T-helper 2 cell treated with Interferon-gamma antibody and Interleukin-4, amounts not matched to agents 100 ng/mL and 5 ng/mL, for 36 hours (primary cell): ENCODE results near the gene SLC25A52. TPM values are rescaled to one million over a fixed set of nuclear protein-coding genes. Genes with fewer than 3 reads are reported as not detected.
"Not testable (repeated sequence)": the region's sequence is repeated elsewhere in the genome, so short reads cannot be mapped to it uniquely, and the experiment has no call there.

Source experiments
- intact Hi-C: fragments of 100-400 bp; cut with micrococcal nuclease; formaldehyde crosslinking; loops from one replicate; pipeline ENCODE4 v1.15.1; 2023
- total RNA-seq: library from RNA; stranded (reverse); gene quantifications from 2 replicates; pipeline ENCODE4 v1.2.3, GENCODE V29; 2022

Gene SLC25A52, protein sequence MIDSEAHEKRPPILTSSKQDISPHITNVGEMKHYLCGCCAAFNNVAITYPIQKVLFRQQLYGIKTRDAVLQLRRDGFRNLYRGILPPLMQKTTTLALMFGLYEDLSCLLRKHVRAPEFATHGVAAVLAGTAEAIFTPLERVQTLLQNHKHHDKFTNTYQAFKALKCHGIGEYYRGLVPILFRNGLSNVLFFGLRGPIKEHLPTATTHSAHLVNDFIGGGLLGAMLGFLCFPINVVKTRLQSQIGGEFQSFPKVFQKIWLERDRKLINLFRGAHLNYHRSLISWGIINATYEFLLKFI
- 0.20 TPM in 1 of 2 replicates, not detected in the other for total RNA-seq

DNA sequence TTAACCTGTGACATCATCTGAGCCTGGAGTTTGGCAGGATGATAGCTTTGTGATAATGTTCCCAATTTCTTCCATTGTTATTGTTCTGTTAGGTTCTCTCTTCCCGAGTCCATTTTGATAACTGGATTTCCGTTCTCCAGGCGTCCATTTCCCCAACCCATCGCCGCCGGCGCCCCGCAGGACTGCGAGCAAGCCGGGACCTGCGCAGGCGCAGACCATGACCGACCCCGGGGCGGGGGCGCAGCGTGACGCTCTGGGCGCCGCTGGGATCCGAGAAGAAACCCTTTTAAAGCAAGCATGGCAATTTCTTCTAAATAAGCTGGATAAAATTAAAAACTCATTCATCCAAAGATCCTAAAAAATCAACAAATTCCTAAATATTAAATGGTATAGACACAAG is at the start of gene SLC25A52:
TSS of gene SLC25A52 (minus strand) at position 186 of the 400 bp plus-strand sequence. CDS start 219 bp downstream, outside the sequence.
- intact Hi-C loops, result no loop called here

DNA sequence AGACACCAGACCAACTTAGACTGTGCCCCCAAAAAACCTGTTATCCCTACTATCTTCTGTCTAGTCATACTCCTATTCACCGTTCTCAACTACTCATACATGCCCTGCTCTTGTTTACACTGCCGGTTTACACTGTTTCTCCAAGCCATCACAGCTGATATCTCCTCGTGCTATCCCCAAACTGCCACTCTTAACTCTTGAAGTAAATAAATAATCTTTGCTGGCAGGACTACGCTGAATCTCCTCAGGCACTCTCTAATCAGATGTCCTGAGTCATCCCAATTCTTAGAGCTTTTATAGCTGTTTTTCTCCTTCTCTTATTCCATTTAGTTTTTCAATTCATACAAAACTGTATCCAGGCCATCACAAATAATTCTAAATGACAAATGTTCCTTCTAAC is 48.4 kb upstream of the SLC25A52 start:
- intact Hi-C loops, result not testable (repeated sequence)

DNA sequence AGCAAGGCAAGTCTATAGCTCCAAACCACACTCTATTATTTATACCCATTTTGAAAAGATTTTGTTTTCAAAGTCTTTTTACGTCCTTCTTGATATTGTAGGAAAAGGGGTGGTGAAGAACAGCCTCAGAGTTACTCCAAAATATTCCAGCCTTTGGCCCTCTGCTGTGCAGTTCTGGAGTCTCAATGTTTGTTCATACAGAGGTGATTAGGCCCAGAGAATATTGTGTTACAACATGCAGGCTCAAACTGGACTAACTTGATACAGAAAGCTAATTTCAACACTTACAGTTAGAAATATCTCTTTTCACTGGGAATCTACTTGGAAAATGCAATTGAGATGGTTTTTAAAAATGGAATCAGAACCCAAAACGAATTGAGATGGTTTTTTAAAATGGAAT is 40.4 kb upstream of the SLC25A52 start:
- intact Hi-C loops, result no loop called here

DNA sequence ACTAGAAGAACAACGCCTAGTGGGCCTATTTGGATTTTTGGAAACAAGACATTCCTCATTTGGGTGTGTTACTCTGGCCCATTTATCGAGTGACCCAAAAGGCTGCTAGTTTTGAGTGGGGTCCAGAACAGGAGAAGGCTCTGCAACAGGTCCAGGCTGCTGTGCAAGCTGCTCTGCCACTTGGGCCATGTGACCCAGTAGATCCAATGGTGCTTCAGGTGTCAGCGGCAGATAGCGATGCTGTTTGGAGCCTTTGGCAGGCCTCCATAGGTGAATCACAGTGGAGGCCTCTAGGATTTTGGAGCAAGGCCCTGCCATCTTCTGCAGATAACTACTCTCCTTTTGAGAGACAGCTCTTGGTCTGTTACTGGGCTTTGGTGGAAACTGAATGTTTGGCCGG is 38.6 kb upstream of the SLC25A52 start:
- intact Hi-C loops, result not testable (repeated sequence)

DNA sequence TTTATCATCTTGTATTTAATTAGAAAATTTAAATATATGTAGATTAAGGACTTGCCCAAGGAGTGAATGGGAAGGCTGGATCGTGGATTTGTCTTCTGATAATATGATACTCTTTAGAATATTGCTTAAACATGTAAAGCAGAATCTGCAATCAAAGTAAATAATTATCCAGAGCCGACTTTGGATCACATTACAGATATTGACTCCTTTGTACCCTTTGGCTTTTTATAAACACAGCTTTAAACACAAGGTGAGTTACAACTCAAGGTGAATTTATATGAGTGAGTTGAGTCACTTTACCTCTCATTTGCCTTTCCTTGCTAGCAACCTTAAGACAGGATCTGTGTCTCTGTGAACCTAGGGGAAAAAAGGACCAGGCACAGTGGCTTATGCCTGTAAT is 37.7 kb upstream of the SLC25A52 start:
- intact Hi-C loops, result no loop called here

DNA sequence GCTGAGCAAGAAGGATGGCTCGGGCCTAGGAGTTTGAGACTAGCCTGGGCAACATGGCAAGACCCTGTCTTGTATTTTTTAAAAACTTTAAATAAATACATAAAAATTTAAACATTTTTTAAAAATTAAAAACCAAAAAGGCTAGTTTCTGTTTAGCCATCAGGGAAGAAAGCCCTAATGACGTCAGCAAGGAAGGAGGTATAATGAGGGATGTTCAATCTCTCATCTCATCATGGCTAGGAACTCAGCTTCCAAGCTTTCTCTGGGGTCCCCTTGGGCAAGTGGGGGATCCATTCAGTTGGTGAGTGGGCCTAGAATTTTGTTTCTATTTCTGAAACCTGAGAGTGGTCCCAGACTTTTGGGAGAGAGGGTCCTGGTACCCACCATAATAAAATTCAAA is 35.1 kb upstream of the SLC25A52 start:
- intact Hi-C loops, result no loop called here

DNA sequence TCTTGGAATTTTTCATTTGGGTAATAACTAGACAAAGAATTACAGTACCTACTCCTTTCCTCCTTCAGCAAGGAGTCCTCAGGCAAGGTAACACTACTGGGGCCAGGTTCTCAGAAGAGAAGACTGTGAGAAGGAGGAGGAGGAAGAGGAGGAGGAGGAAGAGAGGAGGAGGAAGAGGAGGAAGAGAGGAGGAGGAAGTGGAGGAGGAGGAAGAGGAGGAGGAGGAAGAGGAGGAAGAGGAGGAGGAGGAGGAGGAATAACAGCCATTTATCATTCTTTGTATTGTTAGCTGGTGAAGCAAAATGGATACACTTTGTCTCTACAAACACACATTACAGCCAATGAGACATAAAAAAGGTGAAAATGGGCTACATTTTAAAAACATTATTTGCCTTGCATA is 32.9 kb upstream of the SLC25A52 start:
- intact Hi-C loops, result no loop called here

DNA sequence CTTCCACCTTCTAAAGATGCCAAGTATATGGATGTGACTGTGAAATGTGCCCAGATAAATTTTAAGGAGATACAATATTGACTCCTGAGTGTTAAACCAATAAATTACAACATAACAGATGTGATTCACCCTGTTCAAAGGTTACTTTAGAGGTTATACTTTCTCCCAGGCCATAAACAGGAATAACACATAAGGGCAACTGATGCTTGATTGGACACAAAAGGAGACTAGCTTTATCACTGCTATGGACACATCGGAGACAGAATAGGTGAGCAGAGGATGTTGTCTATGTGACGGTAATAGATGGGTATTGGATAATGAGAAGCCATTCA is 31.9 kb upstream of the SLC25A52 start:
- intact Hi-C loops, result no loop called here

DNA sequence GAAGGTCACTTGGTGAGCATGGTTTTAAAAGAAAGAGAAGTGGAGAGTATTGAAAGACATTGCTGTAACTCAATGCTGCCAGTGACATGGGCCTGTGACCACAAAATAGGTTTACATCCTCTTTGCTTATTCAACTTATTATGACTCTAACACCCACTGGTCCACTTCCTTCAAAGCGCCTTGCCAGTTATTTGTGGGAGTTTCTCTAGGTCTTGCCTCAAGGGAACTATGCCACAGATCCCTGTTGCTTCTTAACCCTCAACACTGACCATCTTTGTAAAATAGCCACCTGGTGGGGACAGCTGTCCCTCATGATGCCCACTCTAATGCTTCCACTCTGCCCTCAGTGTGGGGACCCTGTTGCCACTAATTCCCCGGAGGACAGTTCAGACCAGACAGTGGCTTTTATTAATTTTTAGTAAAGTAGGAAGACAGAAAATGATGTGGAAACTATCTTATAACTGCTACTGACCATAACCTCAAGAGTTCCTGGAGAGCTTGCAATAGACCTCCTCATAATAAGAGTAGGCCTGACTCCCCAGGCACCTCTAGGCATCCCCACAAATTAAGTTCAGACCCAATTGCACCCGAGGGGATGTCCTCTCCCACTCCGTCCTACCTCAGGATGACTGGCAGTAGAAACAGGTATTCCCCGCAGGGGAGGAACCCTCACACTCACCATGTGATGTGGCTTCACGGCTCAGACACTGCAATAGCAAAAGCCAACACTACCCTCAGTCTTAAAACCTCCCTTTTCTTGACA is 31.3 kb upstream of the SLC25A52 start:
- intact Hi-C loops, result no loop called here

DNA sequence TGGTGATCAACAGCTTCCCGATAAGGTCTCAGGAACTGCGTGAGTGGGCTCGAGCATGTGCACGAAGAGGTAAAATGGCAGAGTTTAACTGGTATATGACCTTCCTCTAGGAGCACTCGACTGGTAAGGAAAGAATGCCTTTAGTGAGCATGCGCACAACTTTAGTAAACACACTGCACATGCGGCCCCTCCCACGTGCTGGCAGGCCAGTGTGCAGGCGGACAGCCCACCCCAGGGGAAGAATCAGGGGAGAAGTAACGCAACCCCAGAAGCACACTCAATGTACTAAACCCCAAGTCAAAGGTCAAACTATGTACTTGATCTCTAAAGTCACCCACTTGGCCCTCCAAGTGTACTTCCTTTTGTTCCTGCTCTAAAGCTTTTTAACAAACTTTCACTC is 28.7 kb upstream of the SLC25A52 start:
- intact Hi-C loops, result no loop called here

DNA sequence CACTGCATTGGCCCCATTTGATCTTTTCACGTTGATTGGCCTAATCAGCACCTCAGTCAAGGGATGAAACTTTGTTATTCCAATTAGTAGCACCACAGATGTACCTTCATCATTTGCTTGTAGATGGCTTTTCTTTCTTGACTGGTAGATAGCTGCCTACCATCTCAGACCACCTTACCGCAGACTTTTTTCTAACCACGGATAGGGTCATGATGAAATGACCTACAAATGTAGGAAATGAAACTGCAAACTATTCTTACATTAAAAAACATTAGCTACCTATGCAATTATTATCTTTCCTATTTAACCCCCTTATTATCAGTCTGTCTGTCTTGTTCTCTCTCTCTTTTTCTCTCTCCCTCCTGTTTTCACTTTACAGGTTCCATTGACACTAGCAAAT is 22.4 kb upstream of the SLC25A52 start:
- intact Hi-C loops, result no loop called here

DNA sequence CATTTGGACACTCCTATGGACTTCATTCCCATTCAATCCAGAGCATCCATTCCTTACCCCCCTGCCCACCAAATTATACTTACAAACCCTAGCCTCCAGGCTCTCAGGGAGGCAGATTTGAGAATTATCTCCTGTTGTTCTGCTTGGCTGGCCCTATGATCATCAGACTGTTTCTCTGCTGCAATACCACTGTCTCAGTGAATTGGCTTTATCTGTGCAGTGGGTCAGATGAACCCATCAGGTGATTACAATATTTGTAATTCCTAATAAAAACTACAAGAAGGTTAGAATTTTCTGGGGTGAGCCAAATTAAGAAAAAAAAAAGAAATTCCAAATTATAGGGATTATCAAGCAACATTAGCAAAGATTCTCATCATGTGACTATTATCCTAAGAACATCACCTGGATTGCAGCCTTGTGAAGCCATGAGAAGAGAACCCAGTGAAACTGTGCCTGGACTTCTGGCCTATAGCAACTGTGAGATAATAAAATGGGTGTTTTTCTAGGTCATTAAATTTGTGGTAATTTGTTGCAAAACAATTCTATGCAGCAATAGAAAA is 17.8 kb upstream of the SLC25A52 start:
- intact Hi-C loops, result no loop called here

DNA sequence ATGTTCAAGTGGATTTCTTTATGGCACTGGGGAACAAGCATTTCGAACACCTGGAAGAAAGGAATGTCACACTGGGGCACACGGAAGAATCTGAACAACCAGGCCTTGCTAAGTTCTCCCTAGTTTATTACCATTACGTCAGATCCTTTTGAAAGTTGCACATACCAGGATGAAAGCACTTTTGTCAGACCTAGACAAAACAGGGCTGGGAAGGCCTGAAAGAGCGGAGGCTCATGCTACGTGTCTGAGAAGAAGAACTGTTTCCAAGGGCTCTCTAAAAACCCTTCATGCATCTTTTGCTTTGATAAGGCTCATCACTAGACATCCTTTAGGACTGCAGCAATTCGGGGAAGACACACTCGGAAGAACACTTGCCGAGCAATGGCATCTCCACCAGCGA is 15.4 kb upstream of the SLC25A52 start:
- intact Hi-C loops, result no loop called here

DNA sequence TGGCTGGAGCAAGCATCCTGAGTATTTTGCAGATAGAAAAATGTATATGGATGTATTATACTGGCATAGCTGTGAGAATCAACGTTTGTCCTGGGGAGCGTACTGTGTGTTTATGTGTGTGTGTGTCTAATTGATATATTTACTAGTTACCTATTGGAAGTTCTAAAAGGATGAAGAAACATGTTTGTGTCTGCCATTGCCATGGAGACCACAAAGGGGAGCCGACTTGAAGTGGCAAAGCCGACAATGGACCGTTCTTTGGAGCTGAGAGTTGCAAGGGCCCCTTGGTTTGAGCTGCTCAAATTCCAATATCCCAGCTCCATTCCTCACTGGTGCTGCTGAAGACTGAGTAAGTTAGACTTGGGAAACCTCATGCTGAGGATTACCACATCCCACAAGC is 14.3 kb upstream of the SLC25A52 start:
- intact Hi-C loops, result no loop called here

DNA sequence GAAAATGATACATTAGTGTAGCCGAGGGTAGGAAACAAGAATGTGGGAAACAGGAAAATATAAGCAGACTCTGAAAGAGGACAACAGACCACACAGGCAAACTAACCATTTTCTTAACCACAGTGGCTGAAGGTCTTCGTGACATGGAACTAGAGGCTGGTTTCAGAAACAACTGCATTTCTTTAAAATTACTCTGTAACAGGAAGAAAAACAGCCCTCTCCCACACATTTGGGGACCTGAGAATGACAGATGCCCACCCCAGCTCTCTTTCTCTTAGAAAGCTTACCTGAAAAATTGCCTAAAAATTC is 13.8 kb upstream of the SLC25A52 start:
- intact Hi-C loops, result no loop called here

DNA sequence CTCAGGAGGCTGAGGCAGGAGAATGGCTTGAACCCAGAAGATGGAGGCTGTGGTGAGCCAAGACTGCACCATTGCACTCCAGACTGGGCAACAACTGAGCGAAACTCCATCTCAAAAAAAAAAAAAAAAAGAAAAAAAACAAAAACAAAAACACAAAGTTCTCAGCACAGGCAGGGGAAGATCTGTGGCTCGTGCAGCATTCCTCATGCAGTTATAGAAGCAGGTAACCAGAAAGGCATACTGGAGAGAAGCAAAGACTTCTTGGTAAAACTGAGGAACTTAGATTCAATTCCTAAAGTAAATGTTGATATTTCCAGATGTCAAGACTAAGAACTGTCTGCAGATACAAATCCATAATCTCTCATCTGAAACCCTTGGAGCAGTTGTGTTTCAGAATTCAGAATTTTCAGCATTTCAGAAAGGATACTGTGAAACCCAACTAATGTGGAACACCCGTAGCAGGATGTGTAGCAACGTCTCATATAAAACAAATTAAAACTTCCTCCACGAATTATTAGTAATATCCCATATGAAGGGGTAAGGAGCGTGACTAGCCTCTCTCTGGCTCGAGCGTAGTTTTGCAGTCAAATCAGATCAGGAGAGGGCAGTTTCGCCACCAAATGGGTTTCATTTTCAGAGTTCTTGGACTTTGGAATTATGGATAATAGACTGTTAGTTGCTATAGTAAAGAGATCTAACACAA is 13.2 kb upstream of the SLC25A52 start:
- intact Hi-C loops, result no loop called here

DNA sequence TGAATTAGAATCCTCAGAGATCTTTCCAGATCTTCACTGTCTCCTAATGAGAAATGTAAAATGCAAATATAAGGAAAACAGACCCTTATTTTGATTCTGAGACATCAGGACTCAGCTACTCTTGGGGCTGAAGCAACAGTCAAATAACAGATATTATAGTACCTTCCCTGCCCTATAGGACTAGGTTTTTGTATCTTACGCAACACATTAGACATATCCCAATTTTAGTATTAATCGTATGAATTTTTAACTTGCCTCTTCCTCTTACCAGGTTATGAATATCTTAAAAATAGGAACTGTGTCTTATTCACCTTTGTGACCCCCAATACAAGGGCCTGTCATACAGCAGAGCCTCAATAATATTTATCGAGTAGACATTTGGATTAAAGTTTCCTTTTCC is 12.0 kb upstream of the SLC25A52 start:
- intact Hi-C loops, result no loop called here

DNA sequence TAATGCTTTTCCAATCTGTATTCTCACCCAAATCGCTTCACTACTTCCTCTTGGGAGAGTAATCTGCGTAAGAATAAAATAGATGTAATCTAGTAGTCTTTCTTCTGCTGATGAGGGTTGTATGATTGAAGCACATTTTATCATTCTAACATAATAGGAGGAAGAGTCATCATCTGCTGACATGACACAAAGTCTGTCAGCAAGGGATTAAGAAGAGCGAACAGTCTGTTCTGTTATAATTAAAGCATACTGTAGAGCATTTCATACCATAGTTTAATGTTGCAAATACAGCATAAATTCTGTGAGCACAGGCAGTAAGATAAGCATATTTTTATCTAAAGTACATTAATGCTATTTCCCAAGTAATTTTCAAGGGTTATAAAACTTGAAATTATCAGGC is 10.4 kb downstream of the SLC25A52 start:
- intact Hi-C loops, result no loop called here

DNA sequence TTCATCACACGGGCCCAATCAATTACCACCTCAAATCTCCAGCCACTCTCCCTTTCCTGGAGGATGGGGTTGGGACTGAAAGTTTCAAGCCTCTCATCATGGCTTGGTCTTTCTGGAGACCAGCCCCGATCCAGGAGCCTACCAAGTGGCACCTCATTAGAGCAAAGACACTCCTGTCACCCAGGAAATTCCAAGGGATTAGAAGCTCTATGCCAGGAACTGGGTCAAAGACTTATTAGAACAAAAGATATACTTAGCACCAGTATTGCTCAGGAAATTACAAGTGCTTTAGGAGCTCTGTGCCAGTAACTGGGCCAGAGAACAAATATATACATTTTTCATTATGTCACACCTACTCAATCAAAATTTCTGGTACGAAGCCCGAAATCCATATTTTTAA is 14.3 kb downstream of the SLC25A52 start:
- intact Hi-C loops, result no loop called here

DNA sequence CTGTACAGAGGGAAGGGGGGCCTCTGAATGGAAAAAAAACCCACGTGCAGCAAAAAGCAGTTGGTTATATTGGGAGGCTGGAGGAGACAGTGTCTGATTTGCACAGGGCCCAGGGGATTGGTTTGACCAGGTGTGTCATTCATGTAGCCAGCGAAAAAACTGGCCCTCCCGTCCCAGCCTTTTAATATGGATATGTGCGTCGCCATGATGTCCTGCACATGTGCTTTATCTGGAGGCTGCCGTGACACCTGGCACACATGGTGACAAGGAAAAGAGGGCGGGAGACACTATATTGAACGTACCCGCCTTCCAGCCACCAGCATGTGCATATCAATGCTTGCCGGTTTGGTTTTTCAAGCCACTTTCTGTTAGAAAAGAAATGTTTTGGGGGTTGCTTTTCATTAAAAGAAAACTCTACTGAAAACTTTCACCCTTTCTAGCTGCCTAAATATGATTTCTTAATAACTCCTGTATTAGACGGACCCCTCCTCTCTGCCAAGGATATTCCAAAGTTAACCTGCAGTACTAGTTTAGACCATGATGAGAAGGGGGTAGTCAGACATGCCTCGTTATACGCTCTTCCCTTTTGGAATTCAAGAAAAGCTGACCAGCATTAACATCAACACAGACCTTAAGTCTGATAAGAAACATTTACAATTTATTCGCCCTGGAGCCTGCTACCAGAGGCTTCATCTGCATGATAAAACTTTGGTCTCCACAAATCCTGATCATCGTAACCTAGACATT is 16.2 kb downstream of the SLC25A52 start:
- intact Hi-C loops, result loop anchor here (5.0 kb wide), 1 partner anchor 808 kb away; no protein-coding TSS in a partner anchor

DNA sequence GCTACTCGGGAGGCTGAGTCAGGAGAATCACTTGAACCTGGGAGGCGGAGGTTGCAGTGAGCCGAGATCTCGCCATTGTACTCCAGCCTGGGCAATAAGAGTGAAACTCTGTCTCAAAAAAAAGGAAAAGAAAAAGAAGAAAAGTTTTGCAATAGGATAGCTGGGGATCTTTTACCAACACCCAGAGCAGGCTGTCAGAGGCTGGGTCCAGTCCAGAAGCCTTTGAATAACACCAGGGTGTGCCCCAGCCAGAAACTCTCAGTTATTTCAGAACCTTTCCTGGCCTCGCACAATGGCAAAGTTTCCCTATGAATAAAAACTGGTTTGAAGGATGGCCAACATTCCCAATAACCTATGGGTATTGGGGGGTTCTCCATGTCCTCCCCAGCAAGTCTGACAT is 17.1 kb downstream of the SLC25A52 start:
- intact Hi-C loops, result loop anchor here (5.0 kb wide), 1 partner anchor 809 kb away; no protein-coding TSS in a partner anchor
